ENCODE results near the gene HCN3.
"Not testable (repeated sequence)": the region's sequence is repeated elsewhere in the genome, so short reads cannot be mapped to it uniquely, and the experiment has no call there.

HCN3 gene

DNA sequence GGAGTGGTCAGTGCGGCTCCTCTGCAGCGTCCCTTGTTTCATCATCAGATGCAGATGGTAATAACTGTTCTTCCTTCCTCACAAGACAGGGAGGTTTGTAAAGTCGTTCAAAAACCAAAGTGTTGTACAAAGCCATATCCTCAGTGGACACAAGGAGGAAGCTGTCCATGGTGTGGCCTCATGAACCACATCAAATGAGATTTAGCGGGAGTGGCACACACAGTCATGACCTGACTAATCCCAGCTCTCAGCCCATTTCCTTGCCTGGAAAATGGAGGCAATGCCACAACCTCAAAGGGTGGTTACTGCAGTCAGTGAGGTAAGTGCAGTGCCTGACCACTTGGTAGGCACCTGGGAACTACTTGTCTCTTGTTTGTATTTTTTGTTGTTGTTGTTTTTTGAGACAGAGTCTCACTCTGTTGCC lies 35.4 kb upstream of the HCN3 start:
- TF ChIP-seq, protein P1, sequence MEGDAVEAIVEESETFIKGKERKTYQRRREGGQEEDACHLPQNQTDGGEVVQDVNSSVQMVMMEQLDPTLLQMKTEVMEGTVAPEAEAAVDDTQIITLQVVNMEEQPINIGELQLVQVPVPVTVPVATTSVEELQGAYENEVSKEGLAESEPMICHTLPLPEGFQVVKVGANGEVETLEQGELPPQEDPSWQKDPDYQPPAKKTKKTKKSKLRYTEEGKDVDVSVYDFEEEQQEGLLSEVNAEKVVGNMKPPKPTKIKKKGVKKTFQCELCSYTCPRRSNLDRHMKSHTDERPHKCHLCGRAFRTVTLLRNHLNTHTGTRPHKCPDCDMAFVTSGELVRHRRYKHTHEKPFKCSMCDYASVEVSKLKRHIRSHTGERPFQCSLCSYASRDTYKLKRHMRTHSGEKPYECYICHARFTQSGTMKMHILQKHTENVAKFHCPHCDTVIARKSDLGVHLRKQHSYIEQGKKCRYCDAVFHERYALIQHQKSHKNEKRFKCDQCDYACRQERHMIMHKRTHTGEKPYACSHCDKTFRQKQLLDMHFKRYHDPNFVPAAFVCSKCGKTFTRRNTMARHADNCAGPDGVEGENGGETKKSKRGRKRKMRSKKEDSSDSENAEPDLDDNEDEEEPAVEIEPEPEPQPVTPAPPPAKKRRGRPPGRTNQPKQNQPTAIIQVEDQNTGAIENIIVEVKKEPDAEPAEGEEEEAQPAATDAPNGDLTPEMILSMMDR (IDR thresholded peaks at IDR 0.05; ENCODE audit: low read depth, low read length, missing control alignments): no peak
- DNase-seq (ENCODE audit: low read depth): no peak
- H3K4me3 ChIP-seq (ENCODE audit: low read depth, low read length): no peak overlapping the region

DNA sequence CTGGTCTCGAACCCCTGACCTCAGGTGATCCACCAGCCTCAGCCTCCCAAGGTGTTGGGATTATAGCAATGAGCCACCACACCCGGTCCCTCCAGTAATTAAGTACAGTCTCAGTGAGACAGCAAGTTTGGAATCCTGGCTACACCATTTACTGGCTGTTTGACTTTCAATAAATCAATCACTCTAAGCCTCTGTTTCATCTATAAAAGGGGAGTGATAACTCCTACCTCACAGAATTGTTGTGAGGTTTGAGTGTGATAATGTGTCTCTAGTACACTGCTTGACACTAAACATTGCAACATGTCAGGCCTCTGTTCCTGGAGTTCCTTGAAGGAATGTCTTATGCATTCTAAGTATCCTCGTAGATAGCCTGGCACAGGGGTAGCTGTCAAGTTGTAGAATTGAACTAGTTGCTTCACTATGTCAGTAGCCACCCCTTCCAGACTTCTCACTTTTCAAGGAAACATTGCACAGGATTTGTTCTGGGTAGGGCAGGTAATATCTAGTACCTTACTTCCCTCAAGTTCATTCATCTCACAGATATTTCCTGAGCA lies 34.4 kb upstream of the HCN3 start:
- no peak for DNase-seq (ENCODE audit: low read depth)
- TF ChIP-seq, protein P1 (IDR thresholded peaks at IDR 0.05; ENCODE audit: low read depth, low read length, missing control alignments): no peak
- H3K4me3 ChIP-seq (ENCODE audit: low read depth, low read length): peak overlapping the region; percentile 69

DNA sequence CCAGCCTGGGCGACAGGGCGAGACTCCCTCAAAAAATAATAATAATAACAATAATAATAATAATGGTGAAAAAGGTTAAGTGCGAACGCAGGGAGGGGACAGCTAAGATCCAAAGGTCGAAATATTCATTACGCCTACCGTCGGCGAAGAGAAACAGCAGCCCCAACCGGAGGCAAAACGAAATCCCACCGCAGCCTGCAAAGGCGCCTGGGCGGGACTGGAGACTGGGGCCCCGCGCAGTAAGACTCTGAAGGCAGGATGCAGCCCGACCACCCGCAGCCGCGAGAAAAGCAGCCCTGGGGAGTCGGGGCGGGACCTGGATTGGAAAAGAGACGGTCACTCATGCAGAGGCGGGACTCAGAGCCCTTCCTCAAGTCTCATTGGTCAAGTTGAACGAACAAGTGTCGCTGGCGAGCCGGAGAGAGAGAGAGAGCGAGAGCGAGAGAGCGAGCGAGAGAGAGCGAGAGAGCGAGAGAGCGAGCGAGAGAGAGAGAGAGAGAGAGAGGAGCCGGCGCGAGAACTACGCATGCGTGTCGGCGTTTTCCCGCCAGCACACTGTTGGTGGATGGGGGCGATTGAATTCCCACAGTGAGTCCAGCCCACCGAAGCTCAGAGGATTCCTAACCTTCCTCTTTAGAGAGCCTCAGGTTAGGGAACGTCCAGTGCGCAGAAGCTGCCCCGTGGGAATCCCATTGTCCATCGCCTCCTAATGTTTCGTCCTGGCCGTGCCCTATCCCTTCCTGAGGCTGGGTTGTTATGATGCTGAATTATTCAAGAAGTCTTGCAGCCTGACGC lies 32.7 kb upstream of the HCN3 start:
- DNase-seq (ENCODE audit: low read depth): peak; percentile 99
- H3K4me3 ChIP-seq (ENCODE audit: low read depth, low read length): peak overlapping the region; percentile 69
- TF ChIP-seq, protein P1 (IDR thresholded peaks at IDR 0.05; ENCODE audit: low read depth, low read length, missing control alignments): no peak

DNA sequence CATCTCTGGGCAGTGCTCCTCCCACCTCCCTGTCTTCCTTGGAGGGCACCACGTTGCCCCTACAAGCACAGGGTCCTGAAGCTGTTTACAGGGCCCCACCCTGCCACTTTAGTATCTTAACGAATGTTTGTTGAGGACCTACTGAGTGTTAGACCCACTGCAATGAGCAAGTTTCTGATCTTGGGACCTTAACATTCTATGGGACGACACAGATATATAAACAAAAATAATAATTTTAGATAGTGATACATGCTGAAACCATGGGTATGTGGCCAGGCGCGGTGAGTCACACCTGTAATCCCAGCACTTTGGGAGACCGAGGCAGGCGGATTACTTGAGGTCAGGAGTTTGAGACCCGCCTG lies 32.1 kb upstream of the HCN3 start:
- peak overlapping the region; percentile 69 for H3K4me3 ChIP-seq (ENCODE audit: low read depth, low read length)
- TF ChIP-seq, protein P1 (IDR thresholded peaks at IDR 0.05; ENCODE audit: low read depth, low read length, missing control alignments): no peak
- DNase-seq (ENCODE audit: low read depth): no peak

DNA sequence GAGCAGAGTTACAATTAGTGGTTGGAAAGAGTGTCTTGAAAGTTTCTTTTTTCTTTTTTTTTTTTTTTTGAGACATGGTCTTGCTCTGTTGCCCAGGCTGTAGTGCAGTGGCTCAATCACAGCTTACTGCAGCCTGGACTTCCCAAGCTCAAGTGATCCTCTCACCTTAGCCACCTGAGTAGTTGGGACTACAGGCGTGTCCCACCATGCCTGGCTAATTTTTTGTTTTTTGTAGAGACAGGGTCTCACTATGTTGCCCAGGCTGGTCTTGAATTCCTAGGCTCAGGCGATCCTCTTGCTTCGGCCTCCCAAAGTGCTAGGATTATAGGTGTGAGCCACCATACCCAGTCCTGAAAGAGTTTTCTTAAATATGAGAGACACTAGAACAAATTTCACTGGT lies 30.5 kb upstream of the HCN3 start:
- not testable (repeated sequence) for DNase-seq (ENCODE audit: low read depth)

DNA sequence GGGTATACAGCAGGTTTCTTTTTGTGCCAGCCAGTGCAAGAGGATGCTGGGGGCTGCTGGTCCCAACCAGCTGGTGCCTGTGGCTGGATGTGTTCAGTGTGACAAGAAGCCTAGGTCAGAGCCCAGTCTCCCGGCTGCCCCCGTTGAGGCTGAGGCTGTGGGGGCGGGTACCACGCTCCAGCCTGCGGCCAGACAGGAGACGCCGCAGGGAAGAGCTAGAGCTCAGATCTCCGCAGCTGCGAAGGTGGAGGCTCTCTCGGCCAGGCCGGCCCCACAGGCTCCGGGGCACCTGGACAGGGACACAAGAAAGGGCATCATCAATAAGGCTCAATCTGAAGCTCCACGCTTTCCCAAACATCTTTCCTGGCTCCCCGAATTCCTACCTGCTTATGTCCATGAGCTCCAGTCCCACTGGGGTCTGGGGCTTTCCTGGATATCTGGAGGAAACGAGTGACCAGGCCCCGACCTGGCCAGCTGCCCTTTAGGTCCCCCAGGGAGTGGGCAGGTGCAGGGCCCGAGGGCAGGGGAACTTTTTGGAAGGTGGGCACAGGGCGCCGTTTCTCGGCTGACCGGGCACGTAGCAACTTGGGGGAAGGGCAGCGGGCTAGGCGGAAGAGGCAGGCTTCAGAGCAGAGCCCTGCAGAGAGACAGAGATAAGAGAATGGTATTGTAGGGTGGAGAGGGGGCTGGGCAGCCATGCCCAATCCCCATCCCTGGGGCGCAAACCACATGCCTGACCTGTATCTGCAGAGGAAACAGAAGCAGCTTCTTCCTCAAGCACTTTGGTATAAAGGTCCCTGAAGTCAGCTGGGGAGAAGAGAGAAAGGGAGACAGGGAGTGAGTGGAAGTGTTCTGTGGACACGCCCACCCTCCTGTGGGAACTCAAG lies 29.4 kb upstream of the HCN3 start:
- no peak overlapping the region for H3K4me3 ChIP-seq (ENCODE audit: low read depth, low read length)
- TF ChIP-seq, protein P1 (IDR thresholded peaks at IDR 0.05; ENCODE audit: low read depth, low read length, missing control alignments): no peak
- no peak for DNase-seq (ENCODE audit: low read depth)

More for the DNA sequence above, 30.5 kb upstream of the HCN3 start:
- not testable (repeated sequence) for H3K4me3 ChIP-seq (ENCODE audit: low read depth, low read length)

DNA sequence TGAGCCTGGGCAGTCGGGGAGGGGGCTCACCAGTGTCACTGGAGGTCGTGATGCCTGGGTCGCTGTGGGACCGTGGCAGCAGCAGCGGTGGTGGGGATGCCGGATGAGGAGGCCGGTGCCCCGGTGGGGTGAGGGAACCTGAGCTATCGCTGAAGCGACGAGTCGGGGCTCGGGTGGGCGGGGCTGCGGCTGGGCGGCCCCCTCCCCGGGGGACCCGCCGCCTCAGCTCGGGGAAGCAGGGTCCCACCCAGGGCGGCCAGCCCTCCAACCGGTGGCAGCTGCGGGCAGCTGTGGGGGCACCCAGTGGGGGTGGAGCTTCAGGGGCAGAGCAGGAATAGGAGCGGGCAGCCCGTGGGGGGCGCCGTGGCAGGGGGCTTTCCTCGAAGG lies 27.0 kb upstream of the HCN3 start:
- DNase-seq (ENCODE audit: low read depth): no peak
- peak overlapping the region; percentile 78 for H3K4me3 ChIP-seq (ENCODE audit: low read depth, low read length)
- TF ChIP-seq, protein P1 (IDR thresholded peaks at IDR 0.05; ENCODE audit: low read depth, low read length, missing control alignments): no peak
